WERI-Rb-1 (cell line): ENCODE results near the gene NAALADL2.

ENCODE experiments used
- DNase-seq: peaks from one replicate; pipeline ENCODE4 v3.0.0-alpha.2; 2020
- H3K27ac ChIP-seq: fragments of 250-450 bp; sonication (Bioruptor Pico); 2 replicates; pipeline ENCODE4 v1.5.1; 2020; ENCODE audit warnings: mild to moderate bottlenecking, moderate library complexity
- H3K27me3 ChIP-seq: fragments of 250-450 bp; sonication (Bioruptor Pico); 2 replicates; pipeline ENCODE4 v1.5.1; 2021; ENCODE audit warnings: mild to moderate bottlenecking, low read depth, moderate library complexity; ENCODE audit not compliant: insufficient read depth, severe bottlenecking
- H3K36me3 ChIP-seq: fragments of 250-450 bp; sonication (Bioruptor Pico); 2 replicates; pipeline ENCODE4 v1.5.1; 2020; ENCODE audit warnings: mild to moderate bottlenecking, moderate library complexity
- H3K4me3 ChIP-seq: 2 replicates; pipeline ENCODE4 v1.5.1; 2011; ENCODE audit warnings: low read depth, mild to moderate bottlenecking, control low read depth, low read length
- H3K9me3 ChIP-seq: fragments of 250-450 bp; sonication (Bioruptor Pico); 2 replicates; pipeline ENCODE4 v1.5.1; 2021; ENCODE audit warnings: mild to moderate bottlenecking, moderate library complexity; ENCODE audit not compliant: severe bottlenecking
- TF ChIP-seq, protein P1 (sequence below): IDR thresholded peaks from 2 replicates; pipeline ENCODE4 v1.5.1; 2011; ENCODE audit warnings: low read depth, mild to moderate bottlenecking, control low read depth, inconsistent platforms, low read length

Gene NAALADL2

DNA sequence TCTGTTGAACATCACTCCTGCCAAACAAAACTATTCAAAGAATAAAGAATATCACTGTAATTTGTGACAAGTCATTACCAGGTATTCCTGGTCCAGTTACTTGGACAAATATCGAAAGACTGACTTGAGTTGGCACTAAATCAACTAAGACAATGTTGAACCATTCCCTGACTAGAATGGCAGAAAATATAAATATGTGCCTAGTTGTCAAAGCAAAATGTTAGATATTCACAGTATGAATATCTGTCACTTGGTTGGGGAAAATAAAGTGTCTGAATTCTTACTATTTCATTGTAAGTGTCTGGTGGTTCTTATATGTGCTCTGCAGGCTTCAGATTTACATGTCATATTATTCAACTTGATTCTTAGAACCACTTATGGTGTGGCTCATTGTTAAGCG, 470.2 kb downstream of the NAALADL2 start:
- H3K4me3 ChIP-seq = no peak overlapping the region
- no peaks in the 10 kb centered on the region for H3K9me3 ChIP-seq
- no peak overlapping the region for H3K27ac ChIP-seq
- no peaks in the 10 kb centered on the region for H3K27me3 ChIP-seq
- DNase-seq = no peak
- TF ChIP-seq, protein P1, sequence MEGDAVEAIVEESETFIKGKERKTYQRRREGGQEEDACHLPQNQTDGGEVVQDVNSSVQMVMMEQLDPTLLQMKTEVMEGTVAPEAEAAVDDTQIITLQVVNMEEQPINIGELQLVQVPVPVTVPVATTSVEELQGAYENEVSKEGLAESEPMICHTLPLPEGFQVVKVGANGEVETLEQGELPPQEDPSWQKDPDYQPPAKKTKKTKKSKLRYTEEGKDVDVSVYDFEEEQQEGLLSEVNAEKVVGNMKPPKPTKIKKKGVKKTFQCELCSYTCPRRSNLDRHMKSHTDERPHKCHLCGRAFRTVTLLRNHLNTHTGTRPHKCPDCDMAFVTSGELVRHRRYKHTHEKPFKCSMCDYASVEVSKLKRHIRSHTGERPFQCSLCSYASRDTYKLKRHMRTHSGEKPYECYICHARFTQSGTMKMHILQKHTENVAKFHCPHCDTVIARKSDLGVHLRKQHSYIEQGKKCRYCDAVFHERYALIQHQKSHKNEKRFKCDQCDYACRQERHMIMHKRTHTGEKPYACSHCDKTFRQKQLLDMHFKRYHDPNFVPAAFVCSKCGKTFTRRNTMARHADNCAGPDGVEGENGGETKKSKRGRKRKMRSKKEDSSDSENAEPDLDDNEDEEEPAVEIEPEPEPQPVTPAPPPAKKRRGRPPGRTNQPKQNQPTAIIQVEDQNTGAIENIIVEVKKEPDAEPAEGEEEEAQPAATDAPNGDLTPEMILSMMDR = no peak
- H3K36me3 ChIP-seq = no peaks in the 10 kb centered on the region

DNA sequence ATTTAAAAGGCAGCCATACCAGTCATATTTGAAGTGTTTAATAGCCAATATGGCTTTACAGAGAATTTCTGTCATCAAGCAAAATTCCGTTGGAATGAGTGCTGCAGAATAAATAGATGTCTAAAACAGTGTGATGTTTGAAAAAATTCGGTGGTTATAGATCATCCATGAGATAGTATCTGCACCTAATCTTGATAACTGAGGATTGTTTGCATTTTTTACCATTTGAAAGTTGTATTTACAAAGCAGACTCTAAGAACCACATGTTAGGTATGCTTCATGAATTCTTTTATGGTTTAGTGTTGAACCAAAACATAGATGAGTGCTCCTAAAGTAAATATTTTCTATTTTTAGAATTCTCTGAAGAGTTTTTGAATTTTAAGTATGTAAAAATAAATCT, 476.1 kb downstream of the NAALADL2 start:
- H3K27ac ChIP-seq = no peak overlapping the region
- H3K27me3 ChIP-seq = no peaks in the 10 kb centered on the region
- no peaks in the 10 kb centered on the region for H3K36me3 ChIP-seq
- TF ChIP-seq, protein P1 = no peak
- no peak overlapping the region for H3K4me3 ChIP-seq
- no peak for DNase-seq
- H3K9me3 ChIP-seq = no peaks in the 10 kb centered on the region

DNA sequence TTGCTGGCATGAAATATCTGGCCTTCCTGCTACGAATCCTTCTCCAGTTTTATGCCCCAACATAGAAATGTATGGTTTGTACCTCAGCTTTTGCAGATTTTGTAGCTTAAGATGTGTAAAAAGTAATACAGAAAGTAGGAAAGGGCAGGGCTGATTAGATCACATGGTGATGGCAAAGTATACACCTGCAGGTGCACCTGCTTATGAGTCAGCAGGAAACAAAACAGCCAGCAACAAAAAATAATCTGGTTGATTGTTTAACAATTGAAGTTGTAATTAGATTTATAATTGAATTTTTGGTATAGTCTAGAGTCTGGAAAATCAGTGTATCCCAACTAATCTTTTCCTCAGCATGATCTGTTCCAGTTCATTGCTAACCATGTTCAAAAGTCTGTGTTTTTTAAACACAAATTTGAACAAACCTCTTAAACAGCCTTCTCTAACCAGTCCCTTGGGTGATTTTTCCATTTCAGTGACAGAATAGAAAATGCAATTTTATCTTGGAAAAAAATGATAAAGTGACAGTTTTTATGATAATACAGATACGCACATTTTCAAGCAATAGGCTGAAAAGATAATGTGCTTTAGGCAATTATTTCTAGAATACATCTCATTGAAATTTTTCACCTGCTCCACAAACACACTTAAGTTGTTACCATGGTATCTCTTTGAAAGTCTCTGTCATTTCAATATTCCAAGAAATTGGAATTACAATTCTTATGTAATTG, 477.4 kb downstream of the NAALADL2 start:
- H3K36me3 ChIP-seq = no peaks in the 10 kb centered on the region
- no peaks in the 10 kb centered on the region for H3K9me3 ChIP-seq
- no peak overlapping the region for H3K4me3 ChIP-seq
- no peak overlapping the region for H3K27ac ChIP-seq
- DNase-seq = no peak
- TF ChIP-seq, protein P1 = no peak
- H3K27me3 ChIP-seq = no peaks in the 10 kb centered on the region

DNA sequence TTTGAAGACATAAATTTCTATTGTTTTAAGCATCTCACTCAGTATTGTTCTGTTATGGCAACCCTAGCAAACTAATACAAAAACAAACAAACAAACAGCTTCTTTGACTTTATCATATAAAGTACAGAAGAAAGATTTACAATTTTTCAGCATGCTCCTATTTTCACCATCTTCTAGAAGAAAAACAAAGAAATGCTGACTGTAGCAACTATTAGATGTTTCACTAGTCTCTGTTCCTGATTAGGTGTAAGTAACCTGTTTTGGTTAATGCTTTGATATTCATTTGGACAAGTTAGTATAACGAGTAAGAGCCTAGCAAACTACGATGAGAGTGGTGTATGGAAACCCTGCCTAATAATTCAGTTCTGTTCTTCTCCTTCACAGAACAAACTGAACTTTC, 478.5 kb downstream of the NAALADL2 start:
- H3K27ac ChIP-seq = no peak overlapping the region
- TF ChIP-seq, protein P1 = no peak
- H3K4me3 ChIP-seq = no peak overlapping the region
- H3K9me3 ChIP-seq = no peaks in the 10 kb centered on the region
- DNase-seq = no peak
- no peaks in the 10 kb centered on the region for H3K27me3 ChIP-seq
- no peaks in the 10 kb centered on the region for H3K36me3 ChIP-seq

DNA sequence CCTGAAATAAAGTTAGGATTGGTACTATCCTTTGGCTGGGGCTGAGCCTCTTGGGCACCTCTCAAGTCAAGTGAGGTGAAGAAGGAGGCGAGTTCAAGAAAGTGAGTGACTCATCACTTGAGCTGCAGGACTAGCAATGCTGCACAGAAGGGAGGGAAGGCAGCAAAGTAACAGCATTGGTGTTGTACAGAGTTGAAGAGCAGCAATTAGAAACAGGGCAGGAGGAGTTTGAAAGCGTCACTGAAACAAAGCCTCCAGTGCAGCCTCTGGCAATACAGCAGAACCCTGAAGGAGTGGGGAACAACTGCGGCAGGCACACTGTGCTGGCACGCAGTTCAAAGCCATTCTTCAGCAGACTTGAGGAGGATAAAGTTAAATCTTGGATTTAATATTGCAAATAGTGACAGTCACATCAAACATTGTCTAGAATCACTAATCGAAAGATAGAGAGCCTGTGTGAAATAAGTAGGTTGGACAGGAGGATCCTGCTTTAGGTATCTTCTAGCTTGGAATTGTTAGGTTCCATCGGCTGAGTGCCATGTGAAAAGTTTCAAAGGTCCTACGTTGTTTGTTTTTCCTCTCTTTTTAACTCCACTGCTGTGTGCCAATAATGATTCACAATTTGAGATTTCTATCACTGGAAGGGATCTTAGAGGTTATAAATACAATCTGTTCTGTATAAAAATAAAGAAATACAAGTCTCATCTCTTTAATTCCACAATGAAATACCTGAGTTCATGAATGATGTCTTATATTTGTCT, 479.8 kb downstream of the NAALADL2 start:
- DNase-seq = no peak
- Histone ChIP-seq H3K9me3 (no peaks in the 10 kb centered on the region), H3K27me3 (no peaks in the 10 kb centered on the region), H3K36me3 (no peaks in the 10 kb centered on the region), H3K4me3 (no peak overlapping the region), H3K27ac (no peak overlapping the region)
- TF ChIP-seq, protein P1 = no peak
